ENCODE data around the gene IQCK.

IQCK gene

GRCh38 chr16:19890901-19891300 lies 172.8 kb downstream of the IQCK start:
- no peak overlapping the region for H3K4me3 ChIP-seq (replicated peaks; ENCODE audit: low read depth, low read length)
- TF ChIP-seq, protein P1, sequence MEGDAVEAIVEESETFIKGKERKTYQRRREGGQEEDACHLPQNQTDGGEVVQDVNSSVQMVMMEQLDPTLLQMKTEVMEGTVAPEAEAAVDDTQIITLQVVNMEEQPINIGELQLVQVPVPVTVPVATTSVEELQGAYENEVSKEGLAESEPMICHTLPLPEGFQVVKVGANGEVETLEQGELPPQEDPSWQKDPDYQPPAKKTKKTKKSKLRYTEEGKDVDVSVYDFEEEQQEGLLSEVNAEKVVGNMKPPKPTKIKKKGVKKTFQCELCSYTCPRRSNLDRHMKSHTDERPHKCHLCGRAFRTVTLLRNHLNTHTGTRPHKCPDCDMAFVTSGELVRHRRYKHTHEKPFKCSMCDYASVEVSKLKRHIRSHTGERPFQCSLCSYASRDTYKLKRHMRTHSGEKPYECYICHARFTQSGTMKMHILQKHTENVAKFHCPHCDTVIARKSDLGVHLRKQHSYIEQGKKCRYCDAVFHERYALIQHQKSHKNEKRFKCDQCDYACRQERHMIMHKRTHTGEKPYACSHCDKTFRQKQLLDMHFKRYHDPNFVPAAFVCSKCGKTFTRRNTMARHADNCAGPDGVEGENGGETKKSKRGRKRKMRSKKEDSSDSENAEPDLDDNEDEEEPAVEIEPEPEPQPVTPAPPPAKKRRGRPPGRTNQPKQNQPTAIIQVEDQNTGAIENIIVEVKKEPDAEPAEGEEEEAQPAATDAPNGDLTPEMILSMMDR (IDR thresholded peaks at IDR 0.05; ENCODE audit: low read length, missing control alignments), result no peak
- no peak for DNase-seq (ENCODE audit: low read depth)

DNA sequence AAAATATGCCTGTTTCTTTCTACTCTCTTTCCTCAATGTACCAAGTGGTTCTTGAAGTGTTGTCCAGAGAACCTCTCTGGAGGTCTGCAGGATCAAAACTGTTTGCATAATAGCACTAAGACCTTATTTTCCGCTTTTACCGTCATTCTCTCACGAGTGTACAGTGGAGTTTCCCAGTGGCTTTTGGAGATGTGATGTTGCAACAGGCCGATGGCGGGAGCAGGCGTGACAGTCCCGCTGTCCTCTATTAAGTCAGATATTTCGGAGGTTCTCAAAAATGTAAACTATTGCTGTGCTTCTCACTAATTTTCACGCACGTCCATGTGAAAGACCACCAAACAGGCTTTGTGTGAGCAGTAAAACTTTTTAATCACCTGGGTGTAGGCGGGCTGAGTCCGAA lies 174.8 kb downstream of the IQCK start:
- H3K4me3 ChIP-seq (replicated peaks; ENCODE audit: low read depth, low read length), result no peak overlapping the region
- no peak for DNase-seq (ENCODE audit: low read depth)
- TF ChIP-seq, protein P1 (IDR thresholded peaks at IDR 0.05; ENCODE audit: low read length, missing control alignments), result no peak

GRCh38 chr16:19894586-19894985 lies 176.5 kb downstream of the IQCK start:
- no peak overlapping the region for H3K4me3 ChIP-seq (replicated peaks; ENCODE audit: low read depth, low read length)

DNA sequence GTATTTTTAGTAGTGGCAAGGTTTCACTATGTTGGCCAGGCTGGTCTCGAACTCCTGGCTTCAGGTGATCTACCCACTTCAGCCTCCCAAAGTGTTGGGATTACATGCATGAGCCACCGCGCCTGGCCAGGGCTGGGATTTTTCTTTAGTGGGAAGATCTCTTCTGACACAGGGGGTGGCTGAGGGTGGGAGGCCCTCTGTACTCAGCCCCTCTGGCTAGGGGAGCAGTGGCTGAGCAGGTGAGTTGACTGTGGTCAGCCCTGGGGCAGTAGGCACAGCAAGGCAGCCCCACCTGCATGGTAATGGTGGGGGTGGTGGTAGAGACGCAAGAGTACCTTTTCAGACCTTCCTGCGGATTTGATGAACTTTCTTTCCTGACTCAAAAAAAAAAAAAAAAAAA lies 178.9 kb downstream of the IQCK start:
- H3K4me3 ChIP-seq (replicated peaks; ENCODE audit: low read depth, low read length), result no peak overlapping the region
- TF ChIP-seq, protein P1 (IDR thresholded peaks at IDR 0.05; ENCODE audit: low read length, missing control alignments), result no peak
- no peak for DNase-seq (ENCODE audit: low read depth)

More at GRCh38 chr16:19894586-19894985, 176.5 kb downstream of the IQCK start:
- TF ChIP-seq, protein P1 (IDR thresholded peaks at IDR 0.05; ENCODE audit: low read length, missing control alignments), result no peak
- no peak for DNase-seq (ENCODE audit: low read depth)

GRCh38 chr16:19898166-19898565 lies 180.1 kb downstream of the IQCK start:
- no peak for DNase-seq (ENCODE audit: low read depth)
- H3K4me3 ChIP-seq (replicated peaks; ENCODE audit: low read depth, low read length), result no peak overlapping the region
- TF ChIP-seq, protein P1 (IDR thresholded peaks at IDR 0.05; ENCODE audit: low read length, missing control alignments), result no peak

GRCh38 chr16:19898924-19899604 lies 181.0 kb downstream of the IQCK start:
- H3K4me3 ChIP-seq (replicated peaks; ENCODE audit: low read depth, low read length), result no peak overlapping the region
- TF ChIP-seq, protein P1 (IDR thresholded peaks at IDR 0.05; ENCODE audit: low read length, missing control alignments), result peak; percentile 87
- peak; percentile 62 for DNase-seq (ENCODE audit: low read depth)

- H3K4me3 ChIP-seq (replicated peaks; ENCODE audit: low read depth, low read length), result no peak overlapping the region
- TF ChIP-seq, protein P1 (IDR thresholded peaks at IDR 0.05; ENCODE audit: low read length, missing control alignments), result no peak
- no peak for DNase-seq (ENCODE audit: low read depth)
These were observed 181.5 kb downstream of the IQCK start for GRCh38 chr16:19899605-19899955.

Data from fibroblast of pulmonary artery (primary cell).